HG03095 (cell line): ENCODE data around the gene DDX60.
"Not testable (repeated sequence)": the region's sequence is repeated elsewhere in the genome, so short reads cannot be mapped to it uniquely, and the experiment has no call there.

Experiments
- ATAC-seq: cut with Tn5 transposase; IDR thresholded peaks from one replicate; pipeline ENCODE4 v1.9.1; 2021; ENCODE audit warnings: moderate library complexity; ENCODE audit not compliant: unreplicated experiment

The DDX60 gene

GRCh38 chr4:168293386-168293975 lies 25.1 kb downstream of the DDX60 start:
- peak; percentile 60 for ATAC-seq

- no peak for ATAC-seq
Measured at GRCh38 chr4:168291242-168291641, 27.3 kb downstream of the DDX60 start.

DNA sequence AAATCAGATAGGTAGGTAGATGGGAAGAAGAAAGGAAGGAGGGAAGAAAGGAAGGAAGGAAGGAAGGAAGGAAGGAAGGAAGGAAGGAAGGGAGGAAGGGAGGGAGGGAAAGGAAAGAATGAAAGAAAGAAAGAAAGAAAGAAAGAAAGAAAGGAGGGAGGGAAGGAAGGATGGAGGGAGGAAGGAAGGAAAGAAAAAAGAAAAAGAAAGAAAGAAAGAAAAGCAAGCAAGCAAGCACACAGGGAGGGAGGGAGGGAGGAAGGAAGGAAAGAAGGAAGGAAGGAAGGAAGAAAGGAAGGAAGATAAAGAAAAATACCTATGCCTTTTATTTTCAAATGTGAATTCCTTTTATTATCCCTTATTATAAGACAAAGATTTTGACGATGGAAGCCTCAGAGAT lies 32.7 kb downstream of the DDX60 start:
- not testable (repeated sequence) for ATAC-seq

GRCh38 chr4:168279556-168279955 lies 39.0 kb downstream of the DDX60 start:
- no peak for ATAC-seq

GRCh38 chr4:168275836-168276235 lies 42.7 kb downstream of the DDX60 start:
- no peak for ATAC-seq

DNA sequence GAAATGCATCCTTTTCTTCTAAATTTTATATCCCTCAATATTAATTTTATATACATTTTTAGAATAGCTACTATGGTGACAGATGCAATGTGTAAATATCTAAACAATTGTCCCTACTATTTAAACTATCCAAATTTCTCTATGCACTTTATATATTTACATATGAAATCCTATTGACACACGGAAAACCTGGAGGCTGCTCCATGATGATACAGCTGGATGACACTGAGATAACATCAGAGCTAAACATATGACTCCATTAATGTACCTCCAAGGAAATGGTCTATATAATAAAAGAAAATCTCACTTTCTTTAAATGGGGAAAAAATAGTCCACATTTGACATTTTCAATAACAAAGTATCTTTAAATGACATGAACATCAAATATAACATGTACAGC lies 43.7 kb downstream of the DDX60 start:
- ATAC-seq, result no peak

GRCh38 chr4:168273838-168274237 lies 44.7 kb downstream of the DDX60 start:
- no peak for ATAC-seq

DNA sequence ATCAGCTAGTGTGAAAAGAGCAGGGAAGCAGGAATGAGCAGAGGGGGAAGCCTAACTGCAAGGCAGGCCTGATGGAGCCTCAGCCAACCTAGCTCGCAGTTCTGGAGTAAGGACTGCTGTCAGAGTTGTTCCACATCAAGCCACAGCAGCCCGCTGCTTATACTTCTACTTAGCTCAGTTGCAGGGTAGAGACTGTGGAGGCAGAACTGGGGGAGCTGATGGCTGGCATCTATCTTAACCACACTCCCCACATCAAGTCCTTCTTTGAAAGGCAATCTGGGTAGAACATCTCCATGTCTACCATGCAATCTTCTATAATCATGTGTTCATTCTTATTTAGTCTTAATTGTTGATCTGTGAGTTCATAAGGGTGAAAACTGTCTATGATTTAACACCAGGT lies 46.1 kb downstream of the DDX60 start:
- ATAC-seq, result no peak

- ATAC-seq, result no peak
Measured at GRCh38 chr4:168269896-168270295, 48.7 kb downstream of the DDX60 start.

DNA sequence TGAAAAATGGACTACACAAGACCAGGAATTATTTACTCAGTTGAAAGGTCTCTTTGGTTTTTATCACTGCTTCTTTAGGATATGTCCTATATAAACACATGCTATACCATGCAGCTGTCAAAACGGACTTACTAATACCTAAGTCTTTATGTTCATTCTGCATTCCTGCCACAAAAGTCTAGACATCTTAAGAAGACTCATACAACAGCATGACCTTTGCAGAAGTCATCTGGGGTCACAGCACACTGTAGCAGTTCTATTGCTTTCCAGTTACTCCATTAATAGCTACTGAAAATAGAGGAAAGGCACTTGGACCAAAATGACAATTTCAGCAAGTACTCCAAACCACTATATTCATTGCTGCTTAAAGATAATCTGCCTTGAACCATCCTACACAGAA lies 53.2 kb downstream of the DDX60 start:
- ATAC-seq, result no peak

GRCh38 chr4:168264903-168265302 lies 53.6 kb downstream of the DDX60 start:
- ATAC-seq, result no peak

- no peak for ATAC-seq
Measured at GRCh38 chr4:168263039-168263438, 55.5 kb downstream of the DDX60 start.

- ATAC-seq, result peak; percentile 68
Measured at GRCh38 chr4:168259096-168259495, 59.5 kb downstream of the DDX60 start.

DNA sequence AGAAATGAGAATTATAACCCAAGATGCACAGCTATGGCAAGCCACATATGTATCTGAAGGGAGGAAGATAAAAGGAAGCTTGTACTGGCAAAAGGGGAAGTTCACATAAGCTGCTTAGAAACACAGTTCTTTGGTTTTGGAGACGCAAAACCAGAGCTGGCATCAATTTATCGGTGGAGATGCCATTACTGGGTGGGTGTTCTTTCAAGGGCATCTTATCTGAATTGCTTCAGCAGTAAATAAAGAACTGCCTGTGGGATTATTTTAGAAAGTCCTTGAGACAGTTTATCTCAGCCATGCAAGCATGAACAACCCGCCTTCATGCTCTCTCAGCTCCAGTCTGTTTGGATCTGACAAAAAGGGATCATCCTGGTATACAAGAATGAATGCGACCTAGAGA lies 60.8 kb downstream of the DDX60 start:
- no peak for ATAC-seq

DNA sequence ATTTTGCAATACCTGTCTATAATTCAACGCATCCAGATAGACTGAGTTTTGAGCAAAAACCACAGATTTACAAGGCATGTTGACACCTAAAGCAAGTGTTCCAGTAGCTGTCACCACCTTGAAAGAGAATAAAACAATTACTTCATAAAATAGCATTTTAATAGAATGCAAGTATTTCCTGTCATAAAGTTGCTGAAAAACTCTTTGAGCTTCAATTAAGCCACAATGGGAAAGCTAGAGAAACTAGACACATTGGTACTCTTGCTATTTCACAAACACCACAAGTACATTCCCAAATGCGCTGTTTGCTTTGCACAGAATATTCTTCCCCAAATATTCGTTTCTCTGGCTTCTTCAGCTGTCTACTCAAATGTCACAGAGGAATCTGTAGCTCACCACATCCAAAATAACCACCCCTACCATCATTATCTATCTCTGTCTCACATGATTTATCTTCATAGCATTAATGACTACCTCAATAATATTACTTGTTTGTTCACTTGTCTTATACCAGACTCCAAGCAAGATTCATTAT lies 70.3 kb downstream of the DDX60 start:
- ATAC-seq, result no peak

DNA sequence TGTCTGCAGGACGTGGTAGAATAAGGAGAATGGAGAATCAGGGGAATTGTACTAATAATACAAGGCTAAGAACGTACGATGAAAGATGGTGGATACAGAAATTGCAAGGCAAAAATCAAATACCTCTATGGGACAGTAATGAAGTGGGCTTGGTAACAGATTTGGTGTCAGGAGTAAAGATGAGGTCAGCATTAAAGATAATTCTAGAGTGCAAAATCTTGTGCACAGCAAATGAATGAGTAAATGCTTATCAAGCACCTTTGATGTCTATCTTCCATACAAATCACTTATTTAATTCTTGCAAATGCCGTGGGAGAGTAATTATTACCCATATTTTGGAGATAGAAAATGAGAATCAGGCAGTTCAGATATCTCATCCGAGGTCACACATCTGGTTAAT lies 70.9 kb downstream of the DDX60 start:
- no peak for ATAC-seq

GRCh38 chr4:168241953-168242352 lies 76.6 kb downstream of the DDX60 start:
- no peak for ATAC-seq

DNA sequence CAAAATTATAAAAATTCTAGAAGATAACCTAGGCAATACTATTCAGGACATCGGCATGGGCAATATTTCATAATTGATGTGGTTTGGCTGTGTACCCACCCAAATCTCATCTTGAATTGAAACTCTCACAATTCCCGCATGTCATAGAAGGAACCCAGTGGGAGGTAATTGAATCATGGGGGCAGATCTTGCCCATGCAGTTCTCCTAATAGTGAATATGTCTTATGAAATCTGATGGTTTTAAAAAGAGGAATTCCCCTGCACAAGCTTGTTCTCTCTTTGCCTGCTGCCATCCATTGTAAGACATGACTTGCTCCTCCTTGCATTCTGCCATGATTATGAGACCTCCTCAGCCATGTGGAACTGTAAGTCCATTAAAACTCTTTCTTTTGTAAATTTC lies 77.7 kb downstream of the DDX60 start:
- ATAC-seq, result no peak

DNA sequence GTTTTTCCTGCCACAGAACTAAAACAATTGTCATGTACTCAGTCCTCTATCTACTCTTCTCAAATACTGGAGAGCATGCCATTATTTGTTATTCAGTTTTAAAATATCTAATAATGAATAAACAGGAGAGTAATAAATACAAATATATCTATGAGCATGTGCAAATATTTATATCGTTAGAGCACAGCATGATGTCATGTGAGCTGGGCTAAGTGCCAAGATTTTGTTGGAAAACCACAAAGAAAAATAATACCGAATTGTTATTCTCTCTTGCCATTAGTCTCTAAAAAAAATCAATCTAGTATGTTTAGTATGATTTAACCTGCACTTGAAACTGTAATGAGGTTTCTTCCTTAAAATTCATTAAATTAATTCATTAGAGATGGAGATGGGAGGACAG lies 97.3 kb downstream of the DDX60 start:
- no peak for ATAC-seq

DNA sequence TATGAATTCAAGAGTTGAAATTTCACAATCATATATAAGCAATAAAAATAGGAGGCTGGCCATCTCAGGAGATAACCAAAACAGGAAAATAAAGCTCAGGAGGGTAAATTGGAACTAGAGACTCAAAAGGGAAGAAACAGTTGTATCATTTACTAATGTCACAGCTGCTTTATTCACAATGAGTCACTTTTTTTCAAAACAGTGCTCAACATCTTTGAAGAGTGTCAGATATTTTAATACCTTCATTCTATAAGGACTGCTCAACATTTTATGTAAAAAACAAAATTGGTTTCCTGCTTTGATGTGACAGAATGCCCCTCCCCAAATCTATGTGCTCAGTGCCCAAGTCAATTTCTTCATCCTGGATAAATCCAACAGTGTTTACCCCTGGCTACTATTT lies 97.7 kb downstream of the DDX60 start:
- ATAC-seq, result no peak

GRCh38 chr4:168218645-168219044 lies 99.9 kb downstream of the DDX60 start:
- no peak for ATAC-seq

DNA sequence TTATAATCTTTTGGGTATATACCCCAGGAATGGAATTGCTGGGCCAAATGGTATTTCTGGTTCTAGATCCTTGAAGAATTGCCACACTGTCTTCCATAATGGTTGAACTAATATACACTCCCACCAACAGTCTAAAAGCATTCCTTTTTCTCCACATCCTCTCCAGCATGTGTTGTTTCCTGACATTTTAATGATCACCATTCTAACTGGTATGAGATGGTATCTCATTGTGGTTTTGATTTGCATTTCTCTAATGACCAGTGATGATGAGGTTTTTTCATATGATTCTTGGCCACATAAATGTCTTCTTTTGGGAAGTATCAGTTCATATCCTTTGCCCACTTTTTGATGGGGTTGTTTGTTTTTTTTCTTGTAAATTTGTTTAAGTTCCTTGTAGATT lies 105.0 kb downstream of the DDX60 start:
- ATAC-seq, result not testable (repeated sequence)

- ATAC-seq, result no peak
Measured at GRCh38 chr4:168212656-168213055, 105.9 kb downstream of the DDX60 start.
